ENCODE measurements around the gene PYY. TPM values are rescaled to one million over a fixed set of nuclear protein-coding genes. Genes with fewer than 3 reads are reported as not detected.

PYY gene
- total RNA-seq, 1 donor from 2014 or later: not detected

GRCh38 chr17:43949781-43950180 lies 4.0 kb downstream of the PYY start:
- no peak overlapping the region for H3K27ac Mint-ChIP-seq (ENCODE audit: unreplicated experiment)
- no peak for TF ChIP-seq CTCF (conservative IDR thresholded peaks at IDR 0.05)
- peaks cover 70% of the 10 kb centered on the region for H3K27me3 Mint-ChIP-seq (ENCODE audit: low read depth)
- no peaks in the 10 kb centered on the region for H3K36me3 Mint-ChIP-seq (ENCODE audit: low read depth)
- peaks cover 18% of the 10 kb centered on the region for H3K4me1 Mint-ChIP-seq
- no peak overlapping the region for H3K4me3 Mint-ChIP-seq
- no peaks in the 10 kb centered on the region for H3K9me3 Mint-ChIP-seq
- no peak for DNase-seq (ENCODE audit: low read depth, low spot score)

GRCh38 chr17:43946781-43947180 lies 7.0 kb downstream of the PYY start:
- no peaks in the 10 kb centered on the region for H3K36me3 Mint-ChIP-seq (ENCODE audit: low read depth)
- no peak overlapping the region for H3K4me3 Mint-ChIP-seq
- no peak overlapping the region for H3K27ac Mint-ChIP-seq (ENCODE audit: unreplicated experiment)
- H3K9me3 Mint-ChIP-seq: no peaks in the 10 kb centered on the region
- DNase-seq (ENCODE audit: low read depth, low spot score): no peak
- peaks cover 43% of the 10 kb centered on the region for H3K27me3 Mint-ChIP-seq (ENCODE audit: low read depth)
- peaks cover 12% of the 10 kb centered on the region for H3K4me1 Mint-ChIP-seq
- no peak for TF ChIP-seq CTCF (conservative IDR thresholded peaks at IDR 0.05)

- peaks cover 28% of the 10 kb centered on the region for H3K27me3 Mint-ChIP-seq (ENCODE audit: low read depth)
- no peak for TF ChIP-seq CTCF (conservative IDR thresholded peaks at IDR 0.05)
- H3K9me3 Mint-ChIP-seq: no peaks in the 10 kb centered on the region
- no peak overlapping the region for H3K27ac Mint-ChIP-seq (ENCODE audit: unreplicated experiment)
- no peak overlapping the region for H3K4me3 Mint-ChIP-seq
- no peaks in the 10 kb centered on the region for H3K36me3 Mint-ChIP-seq (ENCODE audit: low read depth)
- H3K4me1 Mint-ChIP-seq: peaks cover 17% of the 10 kb centered on the region
- DNase-seq (ENCODE audit: low read depth, low spot score): no peak
These were observed 8.5 kb downstream of the PYY start for GRCh38 chr17:43945074-43945829.

GRCh38 chr17:43942051-43942685 lies 11.6 kb downstream of the PYY start, which contains the start of gene PPY:
Gene PPY (minus strand): TSS chr17:43942476. CDS start chr17:43941654, 822 bp downstream.
- Mint-ChIP-seq H3K36me3 (ENCODE audit: low read depth) (no peaks in the 10 kb centered on the region), H3K27me3 (ENCODE audit: low read depth) (peaks cover 12% of the 10 kb centered on the region), H3K4me3 (no peak within 1 kb of the TSS), H3K9me3 (no peaks in the 10 kb centered on the region), H3K4me1 (peaks cover 24% of the 10 kb centered on the region), H3K27ac (ENCODE audit: unreplicated experiment) (peak within 1 kb of the TSS; percentile 88)
- no peak for DNase-seq (ENCODE audit: low read depth, low spot score)
- no peak for TF ChIP-seq CTCF (conservative IDR thresholded peaks at IDR 0.05)

- no peak overlapping the region for H3K4me3 Mint-ChIP-seq
- peak; percentile 69 for DNase-seq (ENCODE audit: low read depth, low spot score)
- peaks cover 13% of the 10 kb centered on the region for H3K27me3 Mint-ChIP-seq (ENCODE audit: low read depth)
- peak; percentile 65 for TF ChIP-seq CTCF (conservative IDR thresholded peaks at IDR 0.05)
- H3K27ac Mint-ChIP-seq (ENCODE audit: unreplicated experiment): no peak overlapping the region
- peaks cover 16% of the 10 kb centered on the region for H3K4me1 Mint-ChIP-seq
- no peaks in the 10 kb centered on the region for H3K9me3 Mint-ChIP-seq
- no peaks in the 10 kb centered on the region for H3K36me3 Mint-ChIP-seq (ENCODE audit: low read depth)
These were observed 13.1 kb downstream of the PYY start for GRCh38 chr17:43940630-43941029.

Data from neural crest cell (in vitro differentiated cells).